Lung (tissue), 12 donors: Measurements from ENCODE around the gene PANX2. TPM values are rescaled to one million over a fixed set of nuclear protein-coding genes. Genes with fewer than 3 reads are reported as not detected.
"Not testable (repeated sequence)": the region's sequence is repeated elsewhere in the genome, so short reads cannot be mapped to it uniquely, and the experiment has no call there.

Source experiments
- ATAC-seq: fragments of 200-7000 bp; cut with Tn5 transposase; one replicate; pipeline ENCODE4 v1.9.1; 2020; ENCODE audit warnings: moderate number of reproducible peaks; ENCODE audit not compliant: insufficient read depth, low FRiP score
- DNase-seq, 3 donors: peaks; one replicate each; pipeline ENCODE4 v3.0.0-alpha.2; 2013 to 2017
- H3K27ac ChIP-seq, 2 donors: one replicate each; pipeline ENCODE4 v1.5.1; 2013; ENCODE audit warnings: mild to moderate bottlenecking in 2 of 2, moderate library complexity in 2 of 2, control low read depth in 1 of 2, inconsistent platforms in 1 of 2, low read depth in 1 of 2, low read length in 1 of 2
- H3K27me3 ChIP-seq, 3 donors: one replicate each; pipeline ENCODE4 v1.5.1; 2013; ENCODE audit warnings: low read length in 2 of 3; ENCODE audit not compliant: control insufficient read depth in 3 of 3, insufficient read depth in 3 of 3
- H3K36me3 ChIP-seq, 4 donors: one replicate each; pipeline ENCODE4 v1.5.1; 2013; ENCODE audit warnings: low read length in 4 of 4, mild to moderate bottlenecking in 1 of 4, moderate library complexity in 1 of 4; ENCODE audit not compliant: control insufficient read depth in 4 of 4, insufficient read depth in 4 of 4
- H3K4me1 ChIP-seq, 5 donors: one replicate each; pipeline ENCODE4 v1.5.1; 2013; ENCODE audit warnings: low read length in 5 of 5, mild to moderate bottlenecking in 2 of 5, moderate library complexity in 1 of 5; ENCODE audit not compliant: control insufficient read depth in 5 of 5, insufficient read depth in 5 of 5
- H3K4me3 ChIP-seq: one replicate; pipeline ENCODE4 v1.5.1; 2013; ENCODE audit warnings: mild to moderate bottlenecking, control low read depth, moderate library complexity
- H3K9ac ChIP-seq, 2 donors: one replicate each; pipeline ENCODE4 v1.5.1; 2013; ENCODE audit warnings: low read length in 2 of 2, control low read depth in 1 of 2; ENCODE audit not compliant: insufficient read depth in 1 of 2
- H3K9me3 ChIP-seq, 4 donors: one replicate each; pipeline ENCODE4 v1.5.1; 2013; ENCODE audit warnings: low read length in 3 of 4, mild to moderate bottlenecking in 1 of 4, moderate library complexity in 1 of 4; ENCODE audit not compliant: control insufficient read depth in 4 of 4, insufficient read depth in 3 of 4
- CTCF ChIP-seq: IDR thresholded peaks from 2 replicates; pipeline ENCODE4 v1.5.1; 2012; ENCODE audit warnings: mild to moderate bottlenecking; ENCODE audit errors: control extremely low read depth, extremely low read depth
- WGBS, 2 donors: extraction: QIAGEN DNeasy Blood & Tissue Kit; methylation state at CpG; one replicate each; pipeline ENCODE4 v1.1.7; 2013; 5-methylcytosine and 5-hydroxymethylcytosine counted together
- polyA plus RNA-seq, 2 donors: library from polyadenylated mRNA; stranded (reverse); fragments of 200-250 nt; gene quantifications; one replicate each; pipeline ENCODE4 v1.2.1, GENCODE V29; 2013
- total RNA-seq, 2 donors: library from RNA; depleted of rRNA in 1 of 2; stranded (reverse); fragments of >200 nt in 1 of 2; gene quantifications; one replicate each; pipeline ENCODE4 v1.2.1, GENCODE V29; 2014 to 2021
- donor health status: control.
- donor health status: control.
- donor health status: Bipolar disorder and iron deficiency.
- donor health status: healthy.
- donor health status: DM: yes; HTN: yes; CAD: no.

Gene PANX2
- total and polyA plus RNA-seq, 4 donors: 1.00 to 3.9 (median 2.6) TPM

- Histone ChIP-seq H3K4me1 (peaks cover 0 to 17% (median 0%) of the 10 kb centered on the region in 5 donors), H3K4me3 (no peak overlapping the region), H3K27ac (no peak overlapping the region), H3K27me3 (no peaks in the 10 kb centered on the region), H3K9ac (no peak overlapping the region), H3K9me3 (no peaks in the 10 kb centered on the region), H3K36me3 (peaks cover 0 to 26% (median 17%) of the 10 kb centered on the region in 4 donors)
- ATAC-seq (no peak), DNase-seq (no peak)
- TF ChIP-seq CTCF: no peak
- WGBS, 2 donors: 97% methylated on average over 1 of the region's 1 CpG
These were observed 32.8 kb downstream of the PANX2 start for GRCh38 chr22:50203288-50203687.

- no peak overlapping the region for H3K27ac ChIP-seq
- H3K27me3 ChIP-seq: no peaks in the 10 kb centered on the region
- H3K4me3 ChIP-seq: no peak overlapping the region
- ATAC-seq (no peak), DNase-seq (no peak)
- H3K9me3 ChIP-seq: no peaks in the 10 kb centered on the region
- no peak for TF ChIP-seq CTCF
- 69 to 85% methylated on average over 7 of the region's 7 CpGs for WGBS, 2 donors
- no peak overlapping the region for H3K9ac ChIP-seq
- peaks cover 0 to 16% (median 0%) of the 10 kb centered on the region in 5 donors for H3K4me1 ChIP-seq
- H3K36me3 ChIP-seq: peaks cover 3 to 33% (median 17%) of the 10 kb centered on the region in 4 donors
These were observed 34.0 kb downstream of the PANX2 start for GRCh38 chr22:50204571-50204970.

GRCh38 chr22:50204998-50205397, 34.5 kb downstream of the PANX2 start:
- Histone ChIP-seq H3K4me1 (peaks cover 0 to 12% (median 0%) of the 10 kb centered on the region in 5 donors), H3K36me3 (peaks cover 3 to 34% (median 18%) of the 10 kb centered on the region in 4 donors)
- H3K27ac ChIP-seq, H3K27me3 ChIP-seq, H3K4me3 ChIP-seq, H3K9me3 ChIP-seq, H3K9ac ChIP-seq, ATAC-seq, DNase-seq: not testable (repeated sequence)
- WGBS, 2 donors: 79 to 84% methylated on average over 9 of the region's 9 CpGs

GRCh38 chr22:50205781-50206569, 35.4 kb downstream of the PANX2 start:
- H3K9ac ChIP-seq: no peak overlapping the region
- H3K4me1 ChIP-seq: peaks cover 0 to 11% (median 0%) of the 10 kb centered on the region in 5 donors
- TF ChIP-seq CTCF: no peak
- ATAC-seq (no peak), DNase-seq (no peak)
- 95 to 96% methylated on average over 45 of the region's 45 CpGs for WGBS, 2 donors
- H3K27ac ChIP-seq: no peak overlapping the region
- H3K9me3 ChIP-seq: no peaks in the 10 kb centered on the region
- H3K4me3 ChIP-seq: no peak overlapping the region
- peaks cover 4 to 44% (median 26%) of the 10 kb centered on the region in 4 donors for H3K36me3 ChIP-seq
- H3K27me3 ChIP-seq: no peaks in the 10 kb centered on the region
